ENCODE measurements around the gene FES.

- no peak for TF ChIP-seq CTCF (IDR thresholded peaks at IDR 0.05; ENCODE audit: low read depth, low read length)
- TF ChIP-seq MYC (IDR thresholded peaks at IDR 0.05; ENCODE audit: low read depth, low read length): no peak
- no peak for TF ChIP-seq POLR2A (IDR thresholded peaks at IDR 0.05; ENCODE audit: extremely low read depth, insufficient read length)
Observed at GRCh38 chr15:90907838-90908507, 23.7 kb downstream of the FES start.

All from NB4 (cell line).